ENCODE measurements around the gene MYO10. TPM values are rescaled to one million over a fixed set of nuclear protein-coding genes. Genes with fewer than 3 reads are reported as not detected.

MYO10 gene
- total RNA-seq, 1 donor from 2014 or later = 0.26 TPM

GRCh38 chr5:16961131-16961530 lies 25.0 kb upstream of the MYO10 start:
- no peaks in the 10 kb centered on the region for H3K9me3 Mint-ChIP-seq
- no peak overlapping the region for H3K27ac Mint-ChIP-seq
- no peaks in the 10 kb centered on the region for H3K36me3 Mint-ChIP-seq (ENCODE audit: low read depth)
- H3K4me3 Mint-ChIP-seq = no peak overlapping the region
- no peaks in the 10 kb centered on the region for H3K27me3 Mint-ChIP-seq
- intact Hi-C loops (cut with micrococcal nuclease) = no loop called here
- DNase-seq = no peak
- no peaks in the 10 kb centered on the region for H3K4me1 Mint-ChIP-seq

GRCh38 chr5:16957304-16958196 lies 21.5 kb upstream of the MYO10 start:
- H3K9me3 Mint-ChIP-seq = no peaks in the 10 kb centered on the region
- DNase-seq = no peak
- H3K27me3 Mint-ChIP-seq = no peaks in the 10 kb centered on the region
- intact Hi-C loops (cut with micrococcal nuclease) = no loop called here
- H3K36me3 Mint-ChIP-seq (ENCODE audit: low read depth) = no peaks in the 10 kb centered on the region
- no peak overlapping the region for H3K27ac Mint-ChIP-seq
- no peak overlapping the region for H3K4me3 Mint-ChIP-seq
- H3K4me1 Mint-ChIP-seq = no peaks in the 10 kb centered on the region

GRCh38 chr5:16953729-16954128 lies 17.6 kb upstream of the MYO10 start:
- Mint-ChIP-seq H3K4me1 (no peaks in the 10 kb centered on the region), H3K36me3 (ENCODE audit: low read depth) (no peaks in the 10 kb centered on the region), H3K9me3 (peaks cover 13% of the 10 kb centered on the region), H3K4me3 (no peak overlapping the region), H3K27me3 (no peaks in the 10 kb centered on the region), H3K27ac (no peak overlapping the region)
- intact Hi-C loops (cut with micrococcal nuclease) = no loop called here
- no peak for DNase-seq

GRCh38 chr5:16952968-16953671 lies 17.0 kb upstream of the MYO10 start:
- Mint-ChIP-seq H3K4me3 (no peak overlapping the region), H3K36me3 (ENCODE audit: low read depth) (no peaks in the 10 kb centered on the region), H3K4me1 (no peaks in the 10 kb centered on the region), H3K9me3 (peaks cover 17% of the 10 kb centered on the region), H3K27ac (no peak overlapping the region), H3K27me3 (no peaks in the 10 kb centered on the region)
- intact Hi-C loops (cut with micrococcal nuclease) = no loop called here
- DNase-seq = no peak

- intact Hi-C loops (cut with micrococcal nuclease) = no loop called here
- no peaks in the 10 kb centered on the region for H3K36me3 Mint-ChIP-seq (ENCODE audit: low read depth)
- H3K9me3 Mint-ChIP-seq = peaks cover 21% of the 10 kb centered on the region
- no peaks in the 10 kb centered on the region for H3K27me3 Mint-ChIP-seq
- H3K4me1 Mint-ChIP-seq = no peaks in the 10 kb centered on the region
- H3K27ac Mint-ChIP-seq = no peak overlapping the region
- H3K4me3 Mint-ChIP-seq = no peak overlapping the region
- DNase-seq = no peak
Observed at GRCh38 chr5:16946725-16947124, 10.6 kb upstream of the MYO10 start.

GRCh38 chr5:16944816-16945562 lies 8.9 kb upstream of the MYO10 start:
- Mint-ChIP-seq H3K36me3 (ENCODE audit: low read depth) (no peaks in the 10 kb centered on the region), H3K4me3 (no peak overlapping the region), H3K4me1 (no peaks in the 10 kb centered on the region), H3K27ac (no peak overlapping the region), H3K27me3 (peaks cover 5% of the 10 kb centered on the region), H3K9me3 (peaks cover 19% of the 10 kb centered on the region)
- DNase-seq = no peak
- intact Hi-C loops (cut with micrococcal nuclease) = no loop called here

GRCh38 chr5:16943846-16944678 lies 8.0 kb upstream of the MYO10 start:
- H3K36me3 Mint-ChIP-seq (ENCODE audit: low read depth) = no peaks in the 10 kb centered on the region
- intact Hi-C loops (cut with micrococcal nuclease) = no loop called here
- H3K9me3 Mint-ChIP-seq = peaks cover 10% of the 10 kb centered on the region
- no peak for DNase-seq
- H3K27ac Mint-ChIP-seq = no peak overlapping the region
- H3K27me3 Mint-ChIP-seq = peaks cover 7% of the 10 kb centered on the region
- no peak overlapping the region for H3K4me3 Mint-ChIP-seq
- no peaks in the 10 kb centered on the region for H3K4me1 Mint-ChIP-seq

GRCh38 chr5:16937503-16938161 lies 1.5 kb upstream of the MYO10 start:
- Mint-ChIP-seq H3K4me1 (peaks cover 8% of the 10 kb centered on the region), H3K36me3 (ENCODE audit: low read depth) (peaks cover 3% of the 10 kb centered on the region), H3K27ac (no peak overlapping the region), H3K27me3 (peaks cover 57% of the 10 kb centered on the region), H3K4me3 (no peak overlapping the region), H3K9me3 (peaks cover 6% of the 10 kb centered on the region)
- intact Hi-C loops (cut with micrococcal nuclease) = loop anchor here (5.0 to 10.0 kb wide), 4 partner anchors 153 to 470 kb away; partner anchors contain the start of genes RETREG1 and ZNF622
- no peak for DNase-seq

- Mint-ChIP-seq H3K27me3 (peaks cover 63% of the 10 kb centered on the region), H3K27ac (no peak overlapping the region), H3K4me3 (peak overlapping the region; percentile 74), H3K4me1 (peaks cover 8% of the 10 kb centered on the region), H3K36me3 (ENCODE audit: low read depth) (peaks cover 3% of the 10 kb centered on the region), H3K9me3 (peaks cover 6% of the 10 kb centered on the region)
- intact Hi-C loops (cut with micrococcal nuclease) = loop anchor here (5.0 to 10.0 kb wide), 4 partner anchors 152 to 470 kb away; partner anchors contain the start of genes RETREG1 and ZNF622
- no peak for DNase-seq
Observed at GRCh38 chr5:16936989-16937438, 926 bp upstream of the MYO10 start.

- Mint-ChIP-seq H3K9me3 (peaks cover 6% of the 10 kb centered on the region), H3K36me3 (ENCODE audit: low read depth) (peaks cover 3% of the 10 kb centered on the region), H3K4me3 (peak overlapping the region; percentile 84), H3K27ac (no peak overlapping the region), H3K27me3 (peaks cover 68% of the 10 kb centered on the region), H3K4me1 (peaks cover 8% of the 10 kb centered on the region)
- intact Hi-C loops (cut with micrococcal nuclease) = loop anchor here (5.0 to 10.0 kb wide), 4 partner anchors 151 to 468 kb away; partner anchors contain the start of genes RETREG1 and ZNF622
- DNase-seq = peak; percentile 66
Observed at GRCh38 chr5:16935231-16936149, 598 bp downstream of the MYO10 start.

- no peak for DNase-seq
- peaks cover 3% of the 10 kb centered on the region for H3K36me3 Mint-ChIP-seq (ENCODE audit: low read depth)
- peaks cover 6% of the 10 kb centered on the region for H3K9me3 Mint-ChIP-seq
- no peak overlapping the region for H3K27ac Mint-ChIP-seq
- H3K4me1 Mint-ChIP-seq = peaks cover 8% of the 10 kb centered on the region
- peaks cover 63% of the 10 kb centered on the region for H3K27me3 Mint-ChIP-seq
- intact Hi-C loops (cut with micrococcal nuclease) = loop anchor here (5.0 to 10.0 kb wide), 4 partner anchors 150 to 467 kb away; partner anchors contain the start of genes RETREG1 and ZNF622
- H3K4me3 Mint-ChIP-seq = peak overlapping the region; percentile 52
Observed at GRCh38 chr5:16934677-16935153, 1.4 kb downstream of the MYO10 start.
